ENCODE results near the gene ASPA. TPM values are rescaled to one million over a fixed set of nuclear protein-coding genes. Genes with fewer than 3 reads are reported as not detected.

Gene ASPA
- total RNA-seq, 1 experiment from 2014 or later = not detected

DNA sequence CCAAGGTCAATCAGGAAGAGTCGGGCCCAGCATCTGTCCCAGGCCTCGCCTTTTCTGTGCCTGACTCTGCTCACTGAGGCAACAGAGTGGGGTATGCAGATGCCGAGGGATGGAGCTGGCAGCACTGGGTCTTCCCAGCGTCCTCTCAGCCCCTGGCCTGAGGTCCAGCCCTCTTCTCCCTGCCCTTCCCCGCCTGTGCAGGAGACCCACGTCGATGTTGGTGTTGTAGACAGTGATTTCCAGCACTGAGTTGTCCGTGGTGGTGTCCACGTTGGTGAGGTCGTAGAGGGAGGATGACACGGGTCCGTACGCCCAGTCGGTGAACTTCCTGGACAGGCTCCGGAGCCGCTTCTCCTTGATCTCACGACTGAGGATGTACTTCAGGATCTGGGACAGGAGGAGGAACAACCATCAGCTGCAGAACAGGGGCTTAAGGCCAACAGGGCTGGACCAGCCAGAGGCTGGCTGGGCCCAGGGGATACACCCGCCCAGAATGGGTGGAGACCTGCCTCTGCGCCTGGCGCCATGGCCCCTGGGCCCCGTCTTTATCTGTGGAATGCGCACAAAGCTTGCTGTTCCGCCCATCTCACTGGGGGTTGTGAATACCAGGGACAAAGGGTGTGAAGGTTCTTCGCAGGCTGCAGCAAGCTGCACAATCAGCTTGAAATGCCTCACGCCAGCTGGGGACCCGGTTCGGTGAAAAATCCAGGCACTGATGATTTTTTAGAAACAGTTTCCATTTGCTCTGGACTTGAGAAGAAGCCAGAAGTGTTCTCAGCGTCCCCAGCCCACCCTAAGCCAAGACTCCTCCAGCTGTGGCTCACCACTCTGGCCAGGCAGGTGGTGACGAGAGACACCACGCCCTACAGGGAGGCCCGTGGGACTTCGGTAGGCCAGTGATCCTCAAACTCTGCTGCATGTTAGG is 54.3 kb downstream of the ASPA start:
- no peak for DNase-seq (ENCODE audit: low read depth)
- in situ Hi-C loops (cut with HindIII; ENCODE audit: low pct_unique_long_range_greater_than_20kb, low sequenced_read_pairs) = no loop called here

DNA sequence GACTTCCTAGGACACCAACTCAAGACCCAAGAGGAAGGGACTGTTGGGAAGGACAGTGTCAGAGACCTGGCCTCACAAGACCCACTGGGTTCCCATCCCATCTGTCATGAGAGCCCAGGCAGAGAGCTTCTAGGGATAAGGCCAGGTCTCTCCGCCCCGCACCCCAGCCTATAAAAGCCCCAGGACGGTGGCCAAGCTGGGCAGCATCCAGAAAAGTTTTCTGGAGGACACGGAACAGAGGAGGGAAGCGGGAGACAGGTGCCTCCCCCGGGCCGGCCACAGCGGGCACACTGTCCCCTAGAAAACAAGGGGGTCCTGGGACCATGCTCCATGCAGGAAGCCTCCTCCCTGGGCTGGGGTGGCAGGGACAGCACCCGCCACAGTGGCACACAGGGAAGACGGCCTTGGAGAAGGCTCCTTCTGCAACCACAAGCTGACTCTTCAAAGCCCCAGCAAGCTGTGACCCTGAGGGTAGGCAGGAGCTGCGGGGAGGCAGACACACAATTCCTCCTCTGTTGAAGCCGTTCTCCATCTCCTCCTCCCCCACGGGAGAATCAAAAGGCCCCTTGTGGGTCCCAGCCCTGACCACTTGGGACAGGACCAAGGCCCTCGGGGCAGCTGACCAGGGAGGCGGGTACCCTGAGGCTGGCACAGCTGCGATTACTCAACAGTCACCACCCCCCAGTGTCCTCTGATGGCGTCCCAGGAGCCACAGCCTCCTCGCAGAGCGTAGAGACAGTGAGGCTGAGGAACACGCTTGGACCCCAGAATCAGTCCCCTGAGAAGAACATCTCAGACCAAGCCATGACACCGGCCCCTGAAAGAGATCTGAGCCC is 55.7 kb downstream of the ASPA start:
- in situ Hi-C loops (cut with HindIII; ENCODE audit: low pct_unique_long_range_greater_than_20kb, low sequenced_read_pairs) = no loop called here
- no peak for DNase-seq (ENCODE audit: low read depth)

DNA sequence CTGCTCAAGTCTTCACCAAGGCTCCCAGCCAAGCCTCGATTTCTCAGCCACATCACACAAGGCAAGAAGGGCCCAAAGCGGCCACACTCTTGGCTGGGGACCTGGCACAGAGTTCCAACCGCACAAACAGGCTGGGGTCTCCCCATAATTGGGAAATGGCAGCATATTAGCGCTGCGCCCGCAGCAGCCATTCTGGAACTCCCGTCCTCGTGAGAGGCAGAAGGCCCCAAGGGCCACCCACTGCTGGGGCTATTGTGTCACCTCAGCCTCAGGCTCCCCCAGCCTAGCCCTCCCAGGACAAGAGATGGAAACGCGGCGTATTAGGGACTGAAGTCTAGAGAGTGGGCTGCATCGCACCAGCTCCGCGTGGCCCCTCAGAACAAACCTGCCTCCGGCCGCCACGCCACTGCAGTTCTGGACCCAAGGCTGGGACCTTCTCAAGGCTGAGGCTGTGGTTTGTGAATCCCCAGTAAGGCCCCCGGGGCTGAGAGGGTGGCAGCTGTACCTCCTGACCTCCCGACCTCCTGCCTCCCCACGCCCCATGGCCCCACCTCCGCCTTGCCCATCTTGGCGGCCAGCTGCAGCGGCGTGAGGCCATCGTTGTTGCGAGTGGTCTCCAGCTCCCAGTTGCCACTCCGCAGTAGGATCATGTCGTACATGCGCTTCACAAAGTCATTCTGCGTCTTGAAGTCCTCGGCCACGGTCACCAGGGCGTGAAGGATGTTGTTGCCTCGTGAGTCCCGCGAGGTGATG is 56.5 kb downstream of the ASPA start:
- DNase-seq (ENCODE audit: low read depth) = no peak
- in situ Hi-C loops (cut with HindIII; ENCODE audit: low pct_unique_long_range_greater_than_20kb, low sequenced_read_pairs) = no loop called here

DNA sequence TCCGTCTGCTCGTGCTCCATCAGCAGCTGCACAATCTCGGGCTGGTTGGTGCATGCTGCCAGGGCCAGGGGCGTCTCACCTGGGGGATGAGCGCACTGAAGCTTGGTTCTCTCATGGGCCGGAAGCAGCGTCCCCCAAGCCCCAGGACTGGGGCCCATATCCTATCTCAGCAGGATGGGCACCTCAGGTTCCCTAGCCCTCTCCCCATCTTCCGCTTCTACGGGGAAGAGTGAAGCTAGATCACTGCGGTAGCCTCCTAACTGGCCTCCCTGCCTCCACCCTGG is 57.0 kb downstream of the ASPA start:
- no peak for DNase-seq (ENCODE audit: low read depth)
- in situ Hi-C loops (cut with HindIII; ENCODE audit: low pct_unique_long_range_greater_than_20kb, low sequenced_read_pairs) = no loop called here

DNA sequence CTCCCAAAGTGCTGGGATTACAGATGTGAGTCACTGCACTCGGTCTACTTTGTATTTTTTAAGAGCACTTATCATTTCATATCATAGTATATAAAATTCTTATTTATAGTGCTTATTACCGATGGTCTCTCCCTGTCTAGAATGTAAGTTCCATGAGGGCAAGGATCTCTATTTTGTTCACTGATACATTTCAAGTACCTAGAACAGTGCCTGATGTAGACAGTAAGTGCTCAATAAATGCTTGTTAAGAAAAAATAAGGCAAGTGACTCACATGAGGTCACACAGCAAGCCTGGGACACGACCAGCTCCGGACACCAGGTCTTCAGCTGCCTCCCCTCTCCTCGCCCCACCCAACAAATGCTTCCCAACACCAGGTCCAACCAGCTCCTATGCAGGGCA is 58.0 kb downstream of the ASPA start:
- in situ Hi-C loops (cut with HindIII; ENCODE audit: low pct_unique_long_range_greater_than_20kb, low sequenced_read_pairs) = no loop called here
- no peak for DNase-seq (ENCODE audit: low read depth)

DNA sequence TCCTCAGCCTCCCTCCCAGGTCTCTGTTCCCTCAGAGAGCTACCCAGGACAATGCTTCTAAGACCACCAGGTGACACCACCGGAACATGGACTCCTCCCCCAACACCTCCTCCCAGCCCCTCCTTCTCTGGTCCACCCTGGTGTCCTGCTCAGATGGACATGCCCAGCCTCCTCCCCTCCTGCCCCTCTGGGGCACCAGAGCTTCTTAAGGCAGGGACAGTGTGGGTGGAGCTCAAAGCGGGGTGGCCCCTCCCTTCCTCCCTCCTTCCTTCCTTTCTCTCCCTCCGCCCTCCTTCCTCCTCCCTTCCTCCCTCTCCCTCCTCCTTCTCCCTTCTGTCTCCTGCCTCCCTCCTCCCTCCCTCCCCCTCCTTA is 59.1 kb downstream of the ASPA start:
- in situ Hi-C loops (cut with HindIII; ENCODE audit: low pct_unique_long_range_greater_than_20kb, low sequenced_read_pairs) = no loop called here
- no peak for DNase-seq (ENCODE audit: low read depth)

DNA sequence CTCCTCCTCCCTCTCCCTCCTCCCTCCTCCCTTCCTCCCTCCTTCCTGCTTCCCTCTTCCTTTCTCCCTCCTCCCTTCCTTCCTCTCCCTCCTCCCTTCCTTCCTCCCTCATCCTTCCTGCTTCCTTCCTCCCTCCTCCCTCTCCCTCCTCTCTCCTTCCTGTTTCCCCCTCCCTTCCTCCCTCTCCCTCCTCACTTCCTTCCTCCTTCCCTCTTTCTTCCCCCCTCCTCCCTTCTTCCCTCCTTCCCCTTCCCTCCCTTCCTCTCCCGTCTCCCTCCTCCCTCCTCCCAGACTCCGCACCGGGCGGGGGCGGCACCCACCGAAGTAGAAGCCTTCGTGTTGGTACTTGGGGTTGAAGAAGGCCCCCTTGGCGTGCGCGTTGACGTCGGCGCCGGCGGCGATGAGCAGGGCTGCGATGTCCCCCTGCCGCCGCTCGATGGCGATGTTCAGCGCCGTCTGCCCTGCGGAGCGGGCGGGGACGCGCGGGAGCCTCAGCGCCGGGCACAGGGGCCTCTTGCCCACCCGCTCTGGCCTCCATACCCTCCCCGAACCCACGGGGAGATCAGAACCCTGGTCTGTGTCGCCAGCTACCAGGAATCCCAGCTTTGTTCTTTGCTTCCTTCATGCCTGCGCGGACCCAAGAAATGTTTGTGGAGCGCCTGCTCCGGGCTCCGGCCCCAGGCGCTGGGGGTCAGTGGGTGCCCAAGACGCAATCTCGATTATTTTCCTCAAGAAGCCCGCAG is 59.6 kb downstream of the ASPA start:
- in situ Hi-C loops (cut with HindIII; ENCODE audit: low pct_unique_long_range_greater_than_20kb, low sequenced_read_pairs) = no loop called here
- no peak for DNase-seq (ENCODE audit: low read depth)

DNA sequence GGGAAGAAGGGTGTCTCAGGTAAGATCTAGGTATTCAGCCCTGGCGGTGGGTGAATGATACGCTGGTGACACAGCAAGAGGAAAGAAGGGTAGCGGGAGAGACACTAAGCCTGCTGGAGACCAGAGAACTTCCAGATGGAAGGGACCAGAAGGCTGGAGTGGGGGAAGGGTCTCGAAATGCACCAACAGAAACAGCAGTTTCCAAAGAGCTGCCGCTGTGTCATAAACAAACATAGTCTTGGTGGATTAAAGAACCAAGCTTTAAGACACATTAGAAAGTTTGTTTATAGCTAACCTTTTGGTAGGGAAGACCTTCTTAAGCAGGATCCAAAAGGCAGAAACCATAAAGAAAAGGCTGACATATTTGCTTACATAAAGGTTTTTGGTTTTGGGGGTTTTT is 60.9 kb downstream of the ASPA start:
- in situ Hi-C loops (cut with HindIII; ENCODE audit: low pct_unique_long_range_greater_than_20kb, low sequenced_read_pairs) = no loop called here
- no peak for DNase-seq (ENCODE audit: low read depth)

DNA sequence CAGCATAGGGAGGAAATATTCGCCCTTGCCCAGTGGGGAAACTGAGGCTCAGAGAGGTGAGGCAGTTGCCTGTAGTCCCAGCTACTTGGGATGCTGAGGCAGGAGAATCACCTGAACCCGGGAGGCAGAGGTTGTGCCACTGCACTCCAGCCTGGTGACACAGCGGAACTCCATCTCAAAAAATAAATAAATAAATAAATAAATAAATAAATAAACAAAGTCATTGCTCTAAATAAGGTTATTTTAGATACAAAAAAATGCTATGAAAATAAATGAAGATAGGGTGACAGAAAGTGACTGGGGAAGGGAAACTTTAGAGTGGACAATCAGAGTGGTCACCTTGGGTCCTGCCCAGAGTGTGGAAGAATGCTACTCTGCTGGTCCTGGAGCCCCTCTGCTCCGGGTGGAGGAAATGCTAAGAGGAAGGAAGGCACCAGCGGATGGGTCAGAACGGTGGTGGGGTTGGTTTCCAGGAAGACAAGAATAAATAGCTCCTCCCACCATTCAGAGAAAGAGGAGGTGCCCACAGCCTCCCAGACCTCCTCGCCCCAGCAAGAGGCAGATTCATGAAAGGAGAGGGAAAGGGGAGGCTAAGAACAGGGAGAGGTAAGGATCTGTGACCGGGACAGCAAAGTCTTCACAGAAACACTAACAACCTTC is 64.2 kb downstream of the ASPA start:
- in situ Hi-C loops (cut with HindIII; ENCODE audit: low pct_unique_long_range_greater_than_20kb, low sequenced_read_pairs) = no loop called here
- no peak for DNase-seq (ENCODE audit: low read depth)

DNA sequence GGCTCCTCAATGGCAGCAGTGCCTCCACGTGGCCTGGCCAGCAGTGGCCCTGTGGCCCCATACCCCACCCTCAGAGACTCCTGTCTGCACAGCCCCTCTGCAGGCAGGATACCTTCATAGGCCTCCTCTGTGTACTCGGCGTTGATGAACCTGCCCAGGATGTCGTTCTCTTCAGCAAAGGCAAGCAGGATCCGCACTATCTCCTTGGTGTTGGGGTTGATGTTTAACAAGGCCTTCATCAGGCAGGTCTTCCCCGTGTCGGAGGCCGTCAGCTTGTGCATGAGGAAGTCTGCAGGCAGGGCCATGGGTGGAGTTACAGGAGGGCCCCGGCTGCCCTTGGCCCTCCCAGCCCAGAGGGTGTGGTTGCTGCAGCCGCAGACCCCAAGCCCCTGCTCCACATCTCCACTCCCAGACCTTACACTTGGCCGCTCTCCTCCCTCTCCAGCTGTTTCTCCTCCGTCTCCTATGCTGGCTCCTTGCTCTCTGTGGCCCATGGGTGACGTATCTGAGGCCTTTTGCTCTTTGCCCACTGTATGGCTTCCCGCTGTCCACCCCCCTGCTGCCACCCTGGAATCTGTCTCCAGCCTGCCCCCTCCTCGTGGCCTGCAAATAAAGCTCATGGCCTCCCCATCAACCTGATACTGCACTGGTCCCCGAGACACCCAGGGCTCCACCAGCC is 66.8 kb downstream of the ASPA start:
- no peak for DNase-seq (ENCODE audit: low read depth)
- in situ Hi-C loops (cut with HindIII; ENCODE audit: low pct_unique_long_range_greater_than_20kb, low sequenced_read_pairs) = no loop called here

DNA sequence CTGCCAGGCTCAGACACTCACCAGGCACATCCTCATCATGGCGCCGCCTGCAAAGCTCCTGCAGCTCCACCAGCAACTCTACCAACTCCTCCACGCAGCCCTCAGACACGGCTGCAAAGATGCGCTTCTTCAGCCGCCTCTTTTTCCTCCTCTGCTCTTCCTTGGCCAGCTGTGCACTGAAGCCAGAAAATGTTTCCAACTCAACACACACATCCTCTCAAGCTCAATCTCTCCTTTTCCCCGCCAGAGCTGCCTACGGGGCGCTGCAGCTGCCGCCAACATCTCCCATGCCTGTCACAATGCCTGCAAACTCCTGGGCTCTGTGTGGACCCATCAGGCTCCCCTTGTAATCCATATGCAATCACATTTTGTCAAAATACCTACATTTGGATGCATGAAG is 67.7 kb downstream of the ASPA start:
- no peak for DNase-seq (ENCODE audit: low read depth)
- in situ Hi-C loops (cut with HindIII; ENCODE audit: low pct_unique_long_range_greater_than_20kb, low sequenced_read_pairs) = no loop called here

DNA sequence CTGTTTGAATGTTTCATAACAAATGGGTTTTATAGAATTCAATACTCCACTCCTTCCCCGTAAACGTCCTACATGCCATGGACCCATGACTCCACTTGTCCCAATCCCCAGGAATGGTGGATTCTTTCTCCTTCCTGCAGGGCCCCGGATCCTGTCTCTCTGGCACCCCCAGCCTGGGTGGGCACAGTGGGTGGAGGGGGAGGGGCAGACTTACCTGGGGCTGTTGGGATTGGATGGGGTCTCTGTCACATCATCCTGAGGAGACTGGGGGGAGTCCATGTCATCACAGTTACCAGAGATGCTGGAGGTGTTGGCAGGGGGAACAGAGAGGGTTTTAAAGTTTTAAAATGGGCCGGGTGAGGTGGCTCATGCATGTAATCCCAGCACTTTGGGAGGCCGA is 68.6 kb downstream of the ASPA start:
- in situ Hi-C loops (cut with HindIII; ENCODE audit: low pct_unique_long_range_greater_than_20kb, low sequenced_read_pairs) = no loop called here
- no peak for DNase-seq (ENCODE audit: low read depth)

DNA sequence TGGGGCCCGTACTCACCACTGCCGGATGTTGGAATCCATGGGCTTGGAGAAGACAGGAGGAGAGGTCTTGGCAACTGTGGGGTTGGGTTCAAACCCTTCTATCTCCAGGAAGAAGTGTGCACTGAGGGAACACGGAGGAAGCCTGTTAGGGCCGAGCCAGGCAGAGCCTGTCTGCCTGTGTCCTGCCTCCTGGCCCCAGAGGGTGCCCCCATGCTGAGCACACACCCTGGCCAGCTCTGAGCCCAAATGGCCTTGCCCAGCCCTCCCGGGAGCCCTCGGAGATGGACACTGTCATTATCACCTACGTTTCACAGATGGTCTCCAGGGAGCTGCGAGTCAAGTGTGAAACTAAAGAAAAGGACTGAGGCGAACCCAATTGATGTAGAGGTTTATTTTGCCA is 69.4 kb downstream of the ASPA start:
- DNase-seq (ENCODE audit: low read depth) = no peak
- in situ Hi-C loops (cut with HindIII; ENCODE audit: low pct_unique_long_range_greater_than_20kb, low sequenced_read_pairs) = no loop called here

DNA sequence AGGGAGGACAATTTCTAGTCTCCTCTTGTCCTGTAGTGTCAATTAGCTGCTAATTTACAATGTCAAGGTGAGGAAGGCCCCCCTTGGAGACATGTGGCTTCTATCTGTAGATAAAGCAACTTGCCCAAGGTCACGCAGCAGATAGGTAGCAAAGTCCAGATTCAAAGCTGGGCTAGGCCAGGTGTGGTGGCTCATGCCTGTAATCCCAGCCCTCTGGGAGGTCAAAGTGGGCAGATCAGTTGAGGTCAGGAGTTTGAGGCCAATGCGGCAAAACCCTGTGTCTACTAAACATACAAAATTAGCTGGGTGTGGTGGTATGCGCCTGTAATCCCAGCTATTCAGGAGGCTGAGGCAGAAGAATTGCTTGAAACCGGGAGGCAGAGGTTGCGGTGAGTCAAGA is 70.7 kb downstream of the ASPA start:
- in situ Hi-C loops (cut with HindIII; ENCODE audit: low pct_unique_long_range_greater_than_20kb, low sequenced_read_pairs) = no loop called here

DNA sequence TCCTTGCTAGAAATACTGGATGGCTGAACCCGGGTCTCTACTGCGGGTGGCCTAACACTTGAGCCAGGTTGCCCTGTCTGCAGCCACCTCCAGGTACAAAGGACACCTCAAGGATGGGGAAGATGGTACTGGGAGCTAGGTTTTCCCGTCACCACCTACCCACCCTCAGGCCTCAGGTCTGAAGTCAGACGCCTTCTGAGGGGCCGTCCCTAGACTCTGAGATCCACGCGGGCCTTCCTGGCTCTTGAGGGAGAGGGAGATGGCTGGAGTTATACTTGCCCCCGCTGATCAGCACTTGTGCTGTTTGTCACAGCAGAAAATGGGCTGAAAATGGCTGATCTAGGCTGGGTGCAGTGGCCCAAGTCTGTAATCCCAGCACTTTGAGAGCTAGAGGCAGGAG is 71.2 kb downstream of the ASPA start:
- in situ Hi-C loops (cut with HindIII; ENCODE audit: low pct_unique_long_range_greater_than_20kb, low sequenced_read_pairs) = no loop called here
- no peak for DNase-seq (ENCODE audit: low read depth)

More for the DNA sequence above, 70.7 kb downstream of the ASPA start:
- no peak for DNase-seq (ENCODE audit: low read depth)

DNA sequence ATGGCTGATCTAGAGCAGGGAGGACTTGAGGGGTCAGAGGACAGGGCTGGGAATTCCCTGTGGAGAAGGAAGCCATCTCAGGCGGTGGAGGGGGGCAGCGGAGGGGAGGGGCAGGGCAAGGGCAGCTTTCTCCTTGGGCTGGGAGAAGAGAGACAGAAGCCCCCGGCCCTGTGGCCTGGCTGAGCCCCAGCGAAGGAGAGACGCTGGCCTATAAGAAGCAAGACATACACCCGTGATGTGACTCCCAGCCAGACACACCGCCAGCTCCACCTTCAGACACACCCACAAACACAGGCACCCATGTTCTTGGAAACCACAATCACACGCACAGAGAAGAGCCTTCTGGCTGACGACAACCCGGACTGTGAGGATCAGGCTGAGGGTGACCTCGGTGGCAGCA is 71.8 kb downstream of the ASPA start:
- DNase-seq (ENCODE audit: low read depth) = no peak
- in situ Hi-C loops (cut with HindIII; ENCODE audit: low pct_unique_long_range_greater_than_20kb, low sequenced_read_pairs) = no loop called here

DNA sequence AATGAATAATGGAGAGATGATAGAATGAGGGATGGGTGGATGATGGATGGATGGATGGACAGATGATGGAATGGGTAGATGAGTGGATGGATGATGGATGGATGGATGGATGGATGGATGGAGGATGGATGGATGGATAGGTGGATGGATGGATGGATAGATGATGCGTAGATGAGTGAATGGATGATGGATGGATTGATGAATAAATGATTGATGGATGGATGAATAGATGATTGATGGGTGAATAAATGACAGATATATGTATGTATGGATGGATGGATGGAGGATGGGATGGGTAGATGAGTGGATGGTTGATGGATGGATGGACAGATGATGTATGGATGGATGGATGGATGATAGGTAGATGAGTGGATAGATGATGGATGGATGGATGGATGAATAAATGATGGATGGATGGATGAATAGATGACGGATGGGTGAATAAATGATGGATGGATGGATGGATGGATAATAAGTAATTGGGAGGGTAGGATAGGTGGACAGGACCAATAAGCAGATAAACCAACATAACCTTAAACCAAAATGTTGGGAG is 73.9 kb downstream of the ASPA start:
- in situ Hi-C loops (cut with HindIII; ENCODE audit: low pct_unique_long_range_greater_than_20kb, low sequenced_read_pairs) = no loop called here

More for the DNA sequence above, 73.9 kb downstream of the ASPA start:
- DNase-seq (ENCODE audit: low read depth) = no peak
